HepG2 (cell line): ENCODE results near the gene FAM234A. TPM values are rescaled to one million over a fixed set of nuclear protein-coding genes. Genes with fewer than 3 reads are reported as not detected.

Experiments
- BORCS8-MEF2B ChIP-seq: sonication (generic); formaldehyde crosslinking; IDR thresholded peaks from 2 replicates; pipeline ENCODE4 v1.8.0; 2022; ENCODE audit warnings: mild to moderate bottlenecking, missing genetic modification reagents
- CCAR2 ChIP-seq: fragments of 200-400 bp; formaldehyde crosslinking; optimal IDR thresholded peaks from 2 replicates; pipeline ENCODE3; 2018; ENCODE audit warnings: low read depth, mild to moderate bottlenecking, low read length, moderate library complexity
- DNMT1 ChIP-seq: sonication (generic); formaldehyde crosslinking; IDR thresholded peaks from 2 replicates; pipeline ENCODE4 v1.5.1; 2020; ENCODE audit warnings: mild to moderate bottlenecking, missing genetic modification reagents
- HDAC6 ChIP-seq: fragments of 200-600 bp; sonication (generic); IDR thresholded peaks from 2 replicates; pipeline ENCODE4 v1.7.0; 2017; ENCODE audit warnings: mild to moderate bottlenecking, antibody characterized with exemption, low read length, low read depth
- HNRNPUL1 ChIP-seq: fragments of 200-400 bp; formaldehyde crosslinking; IDR thresholded peaks from 2 replicates; pipeline ENCODE4 v1.6.1; 2017; ENCODE audit warnings: low read depth, mild to moderate bottlenecking, low read length, moderate library complexity
- NCOA2 ChIP-seq: sonication (generic); formaldehyde crosslinking; IDR thresholded peaks from 2 replicates; pipeline ENCODE4 v1.8.0; 2022; ENCODE audit warnings: inconsistent platforms
- NPAS2 ChIP-seq: sonication (generic); formaldehyde crosslinking; IDR thresholded peaks from 2 replicates; pipeline ENCODE4 v1.8.0; 2022; ENCODE audit warnings: mild to moderate bottlenecking, missing genetic modification reagents, borderline replicate concordance
- PRPF4 ChIP-seq: fragments of 200-400 bp; formaldehyde crosslinking; IDR thresholded peaks from 2 replicates; pipeline ENCODE4 v1.6.1; 2016; ENCODE audit warnings: low read length, low read depth; ENCODE audit not compliant: poor library complexity, severe bottlenecking
- RAD21 ChIP-seq: fragments of 450-650 bp; formaldehyde crosslinking; IDR thresholded peaks from 2 replicates; pipeline ENCODE4 v1.5.0; 2020; ENCODE audit warnings: mild to moderate bottlenecking
- SRY ChIP-seq: sonication (generic); formaldehyde crosslinking; IDR thresholded peaks from 2 replicates; pipeline ENCODE4 v1.8.0; 2022; ENCODE audit warnings: mild to moderate bottlenecking, missing genetic modification reagents
- ZBTB7A ChIP-seq: sonication (generic); formaldehyde crosslinking; IDR thresholded peaks from 2 replicates; pipeline ENCODE4 v1.8.0; 2022; ENCODE audit warnings: mild to moderate bottlenecking, missing genetic modification reagents
- ZFP1 ChIP-seq: IDR thresholded peaks from 2 replicates; pipeline ENCODE4 v1.6.1; 2016
- ZFYVE20 ChIP-seq: sonication (generic); formaldehyde crosslinking; IDR thresholded peaks from 2 replicates; pipeline ENCODE4 v1.8.0; 2023; ENCODE audit warnings: low read depth, mild to moderate bottlenecking, moderate library complexity, missing genetic modification reagents, borderline replicate concordance
- ZNF333 ChIP-seq: sonication (generic); formaldehyde crosslinking; IDR thresholded peaks from 2 replicates; pipeline ENCODE4 v1.4.0; 2020; ENCODE audit warnings: mild to moderate bottlenecking, missing genetic modification reagents, borderline replicate concordance
- ZNF816 ChIP-seq: sonication (generic); formaldehyde crosslinking; IDR thresholded peaks from 2 replicates; pipeline ENCODE4 v1.8.0; 2022; ENCODE audit warnings: missing genetic modification reagents, mild to moderate bottlenecking, borderline replicate concordance
- ZSCAN29 ChIP-seq: sonication (generic); formaldehyde crosslinking; conservative IDR thresholded peaks from 2 replicates; pipeline ENCODE4 v1.4.0; 2020; ENCODE audit warnings: mild to moderate bottlenecking, missing genetic modification reagents
- polyA plus RNA-seq, 8 experiments: library from polyadenylated mRNA; depleted of rRNA in 3 of 8; stranded (reverse) in 7 of 8; unstranded in 1 of 8; fragments of >200 nt; fragmentation: Illumina TruSeq in 4 of 8; extraction: Trizol in 4 of 8; gene quantifications; 2 replicates each; pipeline versions ENCODE4 v1.2.1 to v1.2.3, GENCODE V29; 2011 to 2016; ENCODE audit warnings: low read depth in 4 of 8, missing spikeins in 1 of 8, mixed read lengths in 1 of 8; ENCODE audit not compliant: insufficient read depth in 1 of 8
- total RNA-seq, 5 experiments: library from RNA; depleted of rRNA; stranded (reverse); fragments of >200 nt; fragmentation: Illumina TruSeq; extraction: Trizol; gene quantifications; 2 replicates each; pipeline ENCODE4 v1.2.3, GENCODE V29; 2016; ENCODE audit warnings: low read depth in 1 of 5
- TF ChIP-seq, protein P1 (sequence below): sonication (generic); formaldehyde crosslinking; IDR thresholded peaks from 2 replicates; pipeline ENCODE4 v1.4.0; 2020; ENCODE audit warnings: missing genetic modification reagents
- TF ChIP-seq, protein P2 (sequence below): IDR thresholded peaks from 2 replicates; pipeline ENCODE4 v1.6.1; 2012; ENCODE audit warnings: inconsistent platforms
- TF ChIP-seq, protein P3 (sequence below): sonication (generic); formaldehyde crosslinking; IDR thresholded peaks from 2 replicates; pipeline ENCODE4 v1.5.1; 2020; ENCODE audit warnings: mild to moderate bottlenecking, missing genetic modification reagents, moderate library complexity
- TF ChIP-seq, protein P4 (sequence below): sonication (generic); formaldehyde crosslinking; IDR thresholded peaks from 2 replicates; pipeline ENCODE4 v1.5.1; 2020; ENCODE audit warnings: mild to moderate bottlenecking, missing genetic modification reagents, moderate library complexity

Gene FAM234A
- total and polyA plus RNA-seq, 2 of the 13 experiments (the other 11 are each of a cell fraction or from before 2014, with no cell fraction given): 29.2 to 34.4 TPM

DNA sequence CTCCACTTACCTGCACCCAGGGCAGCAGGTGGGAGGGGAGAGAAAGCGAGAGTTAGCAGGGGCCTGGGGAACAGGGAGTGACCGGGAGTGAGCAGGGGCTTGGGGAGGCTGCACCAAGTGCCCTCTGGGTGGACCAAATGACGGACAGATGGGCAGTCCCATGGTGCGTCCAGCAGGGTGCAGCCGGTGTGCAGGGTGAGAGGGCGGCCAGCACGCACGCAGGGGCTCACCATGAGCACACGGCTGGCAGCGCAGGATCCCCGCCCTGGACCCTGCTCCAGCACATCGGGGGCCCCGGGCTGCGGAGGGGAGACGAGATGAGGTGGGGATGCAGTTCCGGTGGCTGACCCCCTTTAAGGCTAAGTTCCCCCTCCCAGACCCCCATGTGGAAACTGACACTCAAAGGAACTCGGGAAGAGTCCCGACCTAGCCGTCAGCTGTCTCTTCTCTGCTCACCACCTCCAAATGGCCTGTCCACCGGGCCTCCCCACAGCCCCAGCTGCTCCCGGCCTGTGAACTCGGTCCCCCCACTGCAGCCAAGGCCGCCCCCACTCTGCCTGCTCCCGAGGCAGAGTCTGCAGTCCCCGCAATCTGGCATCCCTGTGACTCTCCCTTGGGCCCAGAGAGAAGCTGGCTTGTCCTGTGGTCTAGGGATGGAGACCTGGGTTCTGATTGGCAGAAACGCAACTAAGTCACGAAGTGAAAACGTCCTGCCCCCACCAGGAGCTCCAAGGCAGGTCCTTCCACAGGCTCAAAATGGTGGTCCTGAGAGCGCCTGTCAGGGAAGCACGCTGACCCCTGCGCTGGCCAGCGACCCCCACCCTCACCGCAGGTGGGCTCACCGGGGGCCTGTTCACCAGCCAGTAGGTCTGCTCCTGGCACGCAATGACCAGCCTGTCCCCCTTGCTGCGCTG lies 38.3 kb downstream of the FAM234A start (continued):
- TF ChIP-seq, protein P1, sequence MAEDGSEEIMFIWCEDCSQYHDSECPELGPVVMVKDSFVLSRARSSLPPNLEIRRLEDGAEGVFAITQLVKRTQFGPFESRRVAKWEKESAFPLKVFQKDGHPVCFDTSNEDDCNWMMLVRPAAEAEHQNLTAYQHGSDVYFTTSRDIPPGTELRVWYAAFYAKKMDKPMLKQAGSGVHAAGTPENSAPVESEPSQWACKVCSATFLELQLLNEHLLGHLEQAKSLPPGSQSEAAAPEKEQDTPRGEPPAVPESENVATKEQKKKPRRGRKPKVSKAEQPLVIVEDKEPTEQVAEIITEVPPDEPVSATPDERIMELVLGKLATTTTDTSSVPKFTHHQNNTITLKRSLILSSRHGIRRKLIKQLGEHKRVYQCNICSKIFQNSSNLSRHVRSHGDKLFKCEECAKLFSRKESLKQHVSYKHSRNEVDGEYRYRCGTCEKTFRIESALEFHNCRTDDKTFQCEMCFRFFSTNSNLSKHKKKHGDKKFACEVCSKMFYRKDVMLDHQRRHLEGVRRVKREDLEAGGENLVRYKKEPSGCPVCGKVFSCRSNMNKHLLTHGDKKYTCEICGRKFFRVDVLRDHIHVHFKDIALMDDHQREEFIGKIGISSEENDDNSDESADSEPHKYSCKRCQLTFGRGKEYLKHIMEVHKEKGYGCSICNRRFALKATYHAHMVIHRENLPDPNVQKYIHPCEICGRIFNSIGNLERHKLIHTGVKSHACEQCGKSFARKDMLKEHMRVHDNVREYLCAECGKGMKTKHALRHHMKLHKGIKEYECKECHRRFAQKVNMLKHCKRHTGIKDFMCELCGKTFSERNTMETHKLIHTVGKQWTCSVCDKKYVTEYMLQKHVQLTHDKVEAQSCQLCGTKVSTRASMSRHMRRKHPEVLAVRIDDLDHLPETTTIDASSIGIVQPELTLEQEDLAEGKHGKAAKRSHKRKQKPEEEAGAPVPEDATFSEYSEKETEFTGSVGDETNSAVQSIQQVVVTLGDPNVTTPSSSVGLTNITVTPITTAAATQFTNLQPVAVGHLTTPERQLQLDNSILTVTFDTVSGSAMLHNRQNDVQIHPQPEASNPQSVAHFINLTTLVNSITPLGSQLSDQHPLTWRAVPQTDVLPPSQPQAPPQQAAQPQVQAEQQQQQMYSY (CRISPR knock-in tag): no peak
- TF ChIP-seq ZNF333 (CRISPR knock-in tag): no peak
- no peak for TF ChIP-seq NPAS2
- TF ChIP-seq ZFP1 (CRISPR knock-in tag): no peak
- TF ChIP-seq, protein P2, sequence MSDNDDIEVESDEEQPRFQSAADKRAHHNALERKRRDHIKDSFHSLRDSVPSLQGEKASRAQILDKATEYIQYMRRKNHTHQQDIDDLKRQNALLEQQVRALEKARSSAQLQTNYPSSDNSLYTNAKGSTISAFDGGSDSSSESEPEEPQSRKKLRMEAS: peak; percentile 50; the same call in 1 of the 2 replicates
- TF ChIP-seq SRY (CRISPR knock-in tag): no peak
- TF ChIP-seq ZFYVE20 (CRISPR knock-in tag): no peak
- no peak for TF ChIP-seq NCOA2 (CRISPR knock-in tag)
- no peak for TF ChIP-seq ZSCAN29 (CRISPR knock-in tag)
- TF ChIP-seq, protein P3, sequence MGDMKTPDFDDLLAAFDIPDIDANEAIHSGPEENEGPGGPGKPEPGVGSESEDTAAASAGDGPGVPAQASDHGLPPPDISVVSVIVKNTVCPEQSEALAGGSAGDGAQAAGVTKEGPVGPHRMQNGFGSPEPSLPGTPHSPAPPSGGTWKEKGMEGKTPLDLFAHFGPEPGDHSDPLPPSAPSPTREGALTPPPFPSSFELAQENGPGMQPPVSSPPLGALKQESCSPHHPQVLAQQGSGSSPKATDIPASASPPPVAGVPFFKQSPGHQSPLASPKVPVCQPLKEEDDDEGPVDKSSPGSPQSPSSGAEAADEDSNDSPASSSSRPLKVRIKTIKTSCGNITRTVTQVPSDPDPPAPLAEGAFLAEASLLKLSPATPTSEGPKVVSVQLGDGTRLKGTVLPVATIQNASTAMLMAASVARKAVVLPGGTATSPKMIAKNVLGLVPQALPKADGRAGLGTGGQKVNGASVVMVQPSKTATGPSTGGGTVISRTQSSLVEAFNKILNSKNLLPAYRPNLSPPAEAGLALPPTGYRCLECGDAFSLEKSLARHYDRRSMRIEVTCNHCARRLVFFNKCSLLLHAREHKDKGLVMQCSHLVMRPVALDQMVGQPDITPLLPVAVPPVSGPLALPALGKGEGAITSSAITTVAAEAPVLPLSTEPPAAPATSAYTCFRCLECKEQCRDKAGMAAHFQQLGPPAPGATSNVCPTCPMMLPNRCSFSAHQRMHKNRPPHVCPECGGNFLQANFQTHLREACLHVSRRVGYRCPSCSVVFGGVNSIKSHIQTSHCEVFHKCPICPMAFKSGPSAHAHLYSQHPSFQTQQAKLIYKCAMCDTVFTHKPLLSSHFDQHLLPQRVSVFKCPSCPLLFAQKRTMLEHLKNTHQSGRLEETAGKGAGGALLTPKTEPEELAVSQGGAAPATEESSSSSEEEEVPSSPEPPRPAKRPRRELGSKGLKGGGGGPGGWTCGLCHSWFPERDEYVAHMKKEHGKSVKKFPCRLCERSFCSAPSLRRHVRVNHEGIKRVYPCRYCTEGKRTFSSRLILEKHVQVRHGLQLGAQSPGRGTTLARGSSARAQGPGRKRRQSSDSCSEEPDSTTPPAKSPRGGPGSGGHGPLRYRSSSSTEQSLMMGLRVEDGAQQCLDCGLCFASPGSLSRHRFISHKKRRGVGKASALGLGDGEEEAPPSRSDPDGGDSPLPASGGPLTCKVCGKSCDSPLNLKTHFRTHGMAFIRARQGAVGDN (CRISPR knock-in tag): peak; percentile 76
- no peak for TF ChIP-seq ZNF816
- no peak for TF ChIP-seq BORCS8-MEF2B (CRISPR knock-in tag)
- TF ChIP-seq PRPF4: no peak
- peak; percentile 82 for TF ChIP-seq RAD21
- no peak for TF ChIP-seq DNMT1 (CRISPR knock-in tag)
- no peak for TF ChIP-seq CCAR2
- TF ChIP-seq, protein P4, sequence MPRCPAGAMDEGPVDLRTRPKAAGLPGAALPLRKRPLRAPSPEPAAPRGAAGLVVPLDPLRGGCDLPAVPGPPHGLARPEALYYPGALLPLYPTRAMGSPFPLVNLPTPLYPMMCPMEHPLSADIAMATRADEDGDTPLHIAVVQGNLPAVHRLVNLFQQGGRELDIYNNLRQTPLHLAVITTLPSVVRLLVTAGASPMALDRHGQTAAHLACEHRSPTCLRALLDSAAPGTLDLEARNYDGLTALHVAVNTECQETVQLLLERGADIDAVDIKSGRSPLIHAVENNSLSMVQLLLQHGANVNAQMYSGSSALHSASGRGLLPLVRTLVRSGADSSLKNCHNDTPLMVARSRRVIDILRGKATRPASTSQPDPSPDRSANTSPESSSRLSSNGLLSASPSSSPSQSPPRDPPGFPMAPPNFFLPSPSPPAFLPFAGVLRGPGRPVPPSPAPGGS (CRISPR knock-in tag): 0 out of 2 replicates have a peak, but pooled peaks have one; percentile 32
- TF ChIP-seq ZBTB7A (CRISPR knock-in tag): no peak
- no peak for TF ChIP-seq HDAC6
- TF ChIP-seq HNRNPUL1: no peak
